HG03565 (cell line): ENCODE results near the gene MEF2D.

ENCODE experiments used
- ATAC-seq: cut with Tn5 transposase; IDR thresholded peaks from one replicate; pipeline ENCODE4 v1.9.1; 2021; ENCODE audit warnings: mild to moderate bottlenecking, moderate library complexity; ENCODE audit not compliant: unreplicated experiment

Gene MEF2D

DNA sequence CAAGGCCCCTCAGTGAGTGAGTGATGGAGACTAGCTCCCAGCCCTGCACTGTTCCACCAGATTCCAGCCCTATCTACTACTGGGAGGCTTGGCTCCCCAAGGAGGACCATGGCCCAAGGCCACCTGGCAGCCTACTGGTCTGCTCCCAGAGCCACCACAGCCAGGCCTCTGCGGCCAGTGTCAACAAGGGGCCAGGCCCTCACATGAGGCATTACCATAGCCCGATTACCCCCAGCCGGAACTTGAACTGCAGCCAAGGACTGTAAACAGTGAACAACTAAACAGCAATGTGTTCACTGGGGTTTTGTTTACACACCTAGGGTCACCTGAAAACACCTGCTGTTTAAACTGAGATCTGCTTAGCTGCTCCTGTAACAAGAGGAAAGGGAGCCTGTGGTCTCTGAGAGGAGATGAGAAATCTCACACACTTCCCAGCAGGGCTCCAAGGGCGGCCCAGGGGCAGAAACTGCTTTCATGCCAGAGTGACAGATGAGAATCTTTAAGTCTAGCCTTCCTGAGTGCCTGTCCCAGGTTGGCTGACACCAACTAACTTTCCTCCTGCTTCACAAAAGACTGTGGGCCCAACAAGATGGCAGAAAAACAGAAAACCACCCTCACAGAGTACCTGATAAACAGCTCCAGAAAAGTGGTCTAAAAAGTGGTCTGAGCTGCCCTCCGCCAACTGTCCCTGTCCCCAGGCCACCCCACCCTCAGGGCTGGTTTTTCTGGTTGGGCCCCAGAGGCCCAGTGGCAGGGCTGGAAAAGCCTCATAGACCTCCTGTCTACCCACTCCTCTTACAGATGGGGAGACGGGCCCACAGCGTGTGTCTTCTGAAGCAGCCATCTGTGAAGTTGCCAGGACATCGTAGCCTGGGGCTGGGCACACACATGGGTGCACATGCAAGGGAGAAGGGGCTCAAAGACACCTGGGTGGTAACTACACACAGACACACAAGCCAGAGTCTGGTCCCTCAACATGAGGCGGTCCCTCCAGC, 28.8 kb downstream of the MEF2D start:
- ATAC-seq: no peak

DNA sequence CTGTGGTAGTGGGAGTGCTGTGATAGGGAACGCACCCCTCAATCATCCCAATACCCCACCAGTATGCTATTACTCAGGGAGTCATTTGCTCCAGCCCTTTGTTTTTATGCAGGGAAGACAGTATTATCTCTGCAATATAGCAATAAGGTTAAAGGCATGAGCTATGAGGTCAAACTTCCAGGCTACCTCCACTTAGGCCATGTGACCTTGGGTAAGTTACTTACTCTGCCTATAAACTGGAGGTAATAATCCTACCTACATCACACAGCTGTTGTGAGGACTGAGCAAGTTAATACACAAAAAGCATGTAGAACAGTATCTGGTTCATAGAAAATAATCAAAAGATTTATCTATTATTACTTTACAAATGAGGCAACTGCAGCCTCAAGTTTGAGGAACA, 30.1 kb downstream of the MEF2D start:
- no peak for ATAC-seq

DNA sequence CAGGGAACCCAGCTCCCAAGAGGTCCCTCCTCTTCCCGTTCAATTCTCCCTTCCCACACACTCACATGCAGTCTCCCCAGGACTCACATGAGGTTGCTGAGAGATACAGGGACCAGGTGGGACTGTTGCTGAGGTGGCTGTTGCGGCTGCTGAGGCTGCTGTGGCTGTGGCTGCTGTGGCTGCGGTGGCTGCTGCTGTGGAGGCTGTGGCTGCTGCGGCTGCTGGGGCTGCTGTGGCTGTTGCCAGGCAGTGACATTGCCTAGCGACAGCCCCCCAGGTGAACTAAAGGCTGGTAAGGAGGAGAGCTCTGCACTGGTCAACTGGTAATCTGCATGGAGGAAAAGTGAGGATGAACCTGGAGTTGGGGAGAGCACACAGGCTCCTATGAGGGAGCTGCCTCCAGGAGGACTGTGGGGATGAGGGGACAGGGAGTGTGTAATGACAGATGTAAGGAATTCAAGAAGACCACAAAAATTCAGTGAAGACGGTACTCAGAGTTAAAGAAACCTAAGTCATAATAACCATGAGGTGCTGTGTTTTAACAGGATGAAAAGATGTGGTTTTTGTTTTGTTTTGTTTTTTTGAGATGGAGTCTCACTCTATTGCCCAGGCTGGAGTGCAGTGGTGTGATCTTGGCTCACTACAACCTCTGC, 31.8 kb downstream of the MEF2D start:
- no peak for ATAC-seq

DNA sequence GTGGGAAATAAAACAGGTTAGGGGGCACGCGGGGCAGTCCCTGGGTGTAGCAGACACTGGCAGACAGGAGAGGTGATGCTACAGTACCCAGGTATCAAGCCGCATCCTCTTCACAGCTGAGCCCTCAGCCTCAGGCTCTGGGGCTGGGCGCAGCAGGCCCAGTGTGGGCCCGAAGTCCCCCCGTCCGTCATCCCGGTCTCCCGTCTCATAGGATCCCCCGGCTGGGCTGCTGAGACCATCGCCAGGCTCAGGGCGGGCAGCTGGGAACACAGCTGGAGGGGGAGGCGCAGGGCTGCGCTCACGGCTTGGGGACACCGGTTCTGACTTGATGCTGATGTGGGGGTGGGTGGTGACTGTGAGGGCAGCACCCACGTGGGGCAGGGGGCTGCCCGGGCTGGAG, 32.7 kb downstream of the MEF2D start:
- ATAC-seq: no peak

DNA sequence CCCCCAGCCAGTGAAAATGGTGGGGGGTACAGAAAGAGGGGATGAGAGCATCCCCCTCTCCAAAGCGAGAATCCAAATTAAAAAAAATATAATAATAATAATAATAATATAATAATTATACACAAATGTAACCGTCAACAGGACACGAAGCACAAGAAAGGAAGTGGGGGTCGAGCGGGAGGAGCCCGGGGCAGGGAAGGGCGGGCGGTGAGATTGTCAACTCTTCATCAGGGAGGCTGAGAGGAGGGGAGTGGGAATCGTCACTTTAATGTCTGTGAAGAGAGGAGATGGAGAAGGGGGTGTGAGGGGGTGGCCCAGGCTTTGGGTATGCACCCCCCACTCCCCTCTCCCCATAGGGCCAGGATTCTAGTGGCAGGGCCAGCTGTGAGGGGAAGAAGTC, 33.2 kb downstream of the MEF2D start:
- no peak for ATAC-seq

DNA sequence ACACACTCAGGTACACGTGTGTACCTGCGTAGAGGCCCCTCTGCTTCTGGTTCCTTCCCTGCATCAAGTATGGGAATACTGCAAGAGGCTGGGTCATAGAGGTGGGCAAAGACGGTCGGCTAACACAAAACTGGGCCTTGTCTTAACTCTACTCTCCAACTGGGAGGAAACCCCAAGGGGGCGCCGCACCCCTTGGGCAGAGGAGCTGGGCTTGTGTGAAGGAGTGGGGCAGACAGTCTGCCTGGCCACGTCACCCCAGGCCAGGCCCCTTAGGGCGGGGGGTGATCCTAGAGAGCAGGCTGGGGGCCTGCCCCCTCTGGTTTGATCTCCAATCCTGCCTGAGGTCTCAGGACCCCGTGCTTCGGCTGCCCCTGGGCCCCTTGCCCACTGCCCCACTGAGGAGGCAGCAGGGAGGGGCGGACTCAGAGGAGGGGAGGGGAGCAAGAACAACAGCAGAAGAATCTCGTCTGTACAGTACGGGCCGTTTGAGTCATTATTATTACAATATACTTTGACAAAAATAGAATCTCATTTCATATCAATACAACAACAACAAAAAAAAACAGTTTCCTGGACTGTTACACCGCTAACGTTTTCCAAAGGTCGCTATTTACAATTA, 34.7 kb downstream of the MEF2D start:
- no peak for ATAC-seq

DNA sequence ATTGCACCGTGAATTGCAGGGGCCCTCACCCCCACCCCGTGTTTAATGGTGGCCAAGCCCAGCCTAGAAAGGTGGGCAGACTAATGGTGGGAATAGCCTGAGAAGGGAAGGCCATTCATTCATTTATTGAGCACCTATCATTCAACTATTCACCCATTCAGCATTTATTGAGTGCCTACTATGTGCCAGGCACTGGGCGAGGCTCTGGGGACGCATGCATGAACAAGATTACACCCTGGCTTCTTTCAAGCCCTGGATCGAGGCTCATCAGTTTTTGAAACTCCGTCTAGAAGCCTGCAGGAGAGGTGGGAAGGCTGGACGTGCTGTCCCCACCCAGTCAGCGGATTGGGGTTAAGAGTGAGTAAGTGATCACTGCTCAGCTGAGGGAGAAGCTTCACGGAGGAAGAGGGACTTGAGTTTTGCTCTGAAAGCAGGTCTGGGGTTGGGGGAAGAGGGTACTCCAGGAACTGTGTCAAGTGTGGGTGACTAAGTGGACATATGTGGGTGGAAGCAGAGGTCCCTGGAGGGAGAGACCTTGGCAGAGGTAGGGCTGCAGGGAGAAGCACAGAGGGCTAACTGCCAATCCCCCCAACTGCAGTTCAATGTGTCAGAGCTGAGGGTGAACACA, 35.6 kb downstream of the MEF2D start:
- ATAC-seq: no peak

DNA sequence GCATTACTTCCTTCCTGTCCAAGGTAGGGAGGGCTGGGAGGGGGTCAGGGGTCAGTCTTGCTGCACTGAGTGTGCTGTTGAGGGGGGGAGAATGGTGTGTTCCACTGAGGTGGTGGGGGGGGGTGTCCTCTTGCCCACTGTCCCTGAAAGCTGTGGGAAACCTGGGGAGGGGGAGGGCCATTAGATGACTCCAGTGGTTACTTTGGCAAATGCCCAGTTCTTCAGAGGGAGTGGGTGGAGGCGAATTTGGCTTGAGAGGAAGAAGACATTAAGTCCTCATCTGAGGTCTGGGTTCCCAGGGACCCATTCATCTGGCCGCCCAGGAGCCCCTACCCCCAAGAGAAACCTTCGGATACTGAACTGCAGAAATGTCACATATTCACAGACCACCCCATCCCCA, 36.2 kb downstream of the MEF2D start:
- ATAC-seq: no peak

DNA sequence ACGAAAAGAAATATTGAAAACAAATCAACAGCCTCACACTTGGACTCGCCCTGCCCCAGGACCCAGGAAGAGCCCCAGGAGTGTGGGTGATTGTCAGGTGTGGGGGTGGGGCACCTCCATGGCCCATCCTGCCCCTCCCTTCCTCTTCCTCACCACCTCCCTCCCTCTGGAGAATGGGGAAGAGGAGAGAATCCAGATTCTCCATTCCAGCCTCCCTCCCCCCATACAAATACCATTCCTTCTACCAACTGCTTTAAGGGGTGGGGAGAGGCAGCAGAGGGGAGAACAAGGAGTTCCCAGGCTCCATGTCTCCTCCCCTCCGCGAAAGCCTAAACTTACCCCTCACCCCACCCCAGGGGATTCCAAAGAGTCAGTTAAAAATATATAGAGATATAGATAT, 36.7 kb downstream of the MEF2D start:
- ATAC-seq: no peak

DNA sequence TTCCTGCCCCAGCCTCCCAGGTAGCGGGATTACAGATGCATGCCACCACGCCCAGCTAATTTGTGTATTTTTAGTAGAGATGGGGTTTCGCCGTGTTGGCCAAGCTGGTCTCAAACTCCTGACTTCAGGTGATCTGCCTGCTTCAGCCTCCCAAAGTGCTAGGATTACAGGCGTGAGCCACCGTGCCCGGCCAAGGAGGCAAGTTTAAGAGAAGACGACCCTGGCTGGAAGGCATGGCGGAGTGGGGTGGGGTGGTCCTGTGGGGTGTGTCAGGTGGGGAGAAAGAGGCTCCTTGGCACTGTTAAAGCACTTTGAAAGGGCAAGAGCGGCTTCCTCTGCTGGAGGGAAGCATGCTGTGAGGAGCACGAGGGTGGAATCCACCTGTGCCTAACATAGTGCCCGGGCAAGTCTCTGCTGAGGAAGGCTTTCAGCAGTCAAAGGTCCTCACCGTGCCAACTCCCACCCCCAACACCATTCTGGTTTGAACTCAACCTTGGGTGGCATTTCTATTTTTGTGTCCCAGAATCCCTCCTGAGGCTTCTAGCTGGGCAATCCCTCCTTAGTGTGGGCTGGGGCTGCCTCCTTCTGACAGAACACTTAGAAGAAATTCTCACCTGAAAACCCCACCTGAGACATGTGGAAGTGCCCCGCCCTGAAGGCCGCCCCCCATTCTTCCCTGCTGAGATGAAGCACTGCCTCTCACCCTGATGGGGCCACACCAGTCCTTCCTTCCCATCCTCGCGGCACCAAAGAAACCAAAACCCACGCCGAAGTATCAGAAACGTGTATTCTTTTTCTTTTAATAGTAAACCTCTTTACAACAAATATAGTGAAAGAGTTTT, 37.4 kb downstream of the MEF2D start:
- ATAC-seq: no peak

DNA sequence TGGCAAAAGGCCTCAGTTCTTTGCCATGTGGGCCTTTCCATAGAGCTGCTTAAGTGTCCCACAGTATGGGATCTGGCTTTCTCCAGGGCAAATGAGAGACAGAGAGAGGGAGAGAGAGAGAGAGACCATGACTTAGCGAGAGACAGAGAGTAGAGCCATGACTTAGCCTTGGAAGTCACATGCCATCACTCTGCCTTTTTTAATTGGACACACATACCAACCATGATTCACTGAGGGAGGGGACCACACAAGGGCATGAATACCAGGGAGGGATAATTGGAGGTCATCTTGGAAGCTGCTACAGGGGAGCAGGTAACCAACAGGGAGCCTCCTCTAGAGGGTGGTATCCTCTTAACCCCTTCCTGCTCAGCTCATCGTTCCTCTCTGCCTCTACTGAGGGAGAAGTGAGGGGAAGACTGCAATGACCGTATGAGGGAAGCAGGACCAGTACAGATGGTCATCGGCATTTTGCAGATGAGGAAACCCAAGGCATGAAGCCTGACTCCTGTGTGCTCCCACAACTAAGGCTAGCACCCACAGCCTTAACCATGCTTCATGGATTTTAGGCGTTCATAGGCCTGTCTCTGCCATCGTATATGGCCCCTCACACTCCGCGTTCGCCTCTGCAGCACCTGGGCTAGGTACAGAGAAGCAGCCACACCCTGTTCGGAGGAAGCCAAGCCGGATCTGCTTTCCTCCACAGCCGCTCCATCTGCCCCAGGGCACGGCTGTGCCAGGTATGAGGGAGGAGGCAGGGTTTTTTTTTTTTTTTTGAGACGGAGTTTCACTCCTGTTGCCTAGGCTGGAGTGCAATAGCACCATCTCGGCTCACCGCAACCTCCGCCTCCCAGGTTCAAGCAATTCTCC, 38.6 kb downstream of the MEF2D start:
- ATAC-seq: no peak

DNA sequence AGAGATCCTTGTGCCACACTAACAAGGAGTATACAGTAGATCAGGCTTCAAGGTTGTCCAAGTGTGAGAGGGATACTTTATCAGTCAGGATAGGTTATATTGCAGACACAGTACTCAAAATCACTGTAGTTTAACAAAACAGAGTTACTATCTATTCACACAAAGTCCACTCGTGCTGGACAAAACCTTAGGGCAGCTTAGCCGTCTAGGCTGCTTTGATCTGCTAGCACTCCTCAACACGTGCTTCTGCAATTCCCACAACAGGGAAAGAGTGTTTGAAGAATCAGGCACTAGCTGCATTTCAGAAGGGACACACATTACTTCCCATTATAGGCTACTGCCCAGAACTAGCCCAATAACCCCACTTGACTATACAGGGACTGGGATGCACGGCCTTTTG, 39.5 kb downstream of the MEF2D start:
- ATAC-seq: no peak

DNA sequence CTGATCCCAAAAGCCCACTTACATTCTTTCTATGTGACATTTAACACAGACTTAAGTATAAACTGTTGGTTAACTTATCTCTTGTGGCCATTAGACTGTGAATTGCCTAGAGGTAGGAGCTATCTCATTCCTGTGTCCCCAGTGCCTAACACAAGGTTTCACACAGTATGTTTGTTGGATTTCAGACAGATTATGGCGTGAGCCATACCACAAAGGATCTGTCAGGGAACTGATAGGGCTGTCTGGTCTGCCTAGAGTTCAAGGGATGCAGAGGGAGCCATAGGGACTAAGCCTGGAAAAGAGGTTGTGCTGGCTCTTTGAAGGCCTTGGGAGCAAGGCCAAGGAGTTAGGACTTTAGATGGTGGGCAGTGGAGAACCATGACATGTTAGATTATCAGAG, 40.0 kb downstream of the MEF2D start:
- no peak for ATAC-seq

DNA sequence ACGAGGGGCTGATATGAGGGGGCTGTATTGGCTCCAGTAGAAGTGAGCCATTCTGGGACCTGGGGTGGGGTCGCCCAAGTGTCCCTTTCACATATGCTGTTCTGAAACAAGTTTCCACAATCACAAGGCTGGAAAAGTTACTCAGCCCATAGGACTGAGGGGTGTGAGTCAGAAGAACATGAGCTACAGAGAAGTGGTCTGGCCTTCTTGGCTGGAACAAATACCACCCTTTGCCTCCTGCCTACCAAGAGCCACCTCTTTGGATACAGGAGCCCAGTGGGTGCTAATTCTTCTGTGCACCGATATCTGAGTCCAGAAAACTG, 42.4 kb downstream of the MEF2D start:
- ATAC-seq: no peak

DNA sequence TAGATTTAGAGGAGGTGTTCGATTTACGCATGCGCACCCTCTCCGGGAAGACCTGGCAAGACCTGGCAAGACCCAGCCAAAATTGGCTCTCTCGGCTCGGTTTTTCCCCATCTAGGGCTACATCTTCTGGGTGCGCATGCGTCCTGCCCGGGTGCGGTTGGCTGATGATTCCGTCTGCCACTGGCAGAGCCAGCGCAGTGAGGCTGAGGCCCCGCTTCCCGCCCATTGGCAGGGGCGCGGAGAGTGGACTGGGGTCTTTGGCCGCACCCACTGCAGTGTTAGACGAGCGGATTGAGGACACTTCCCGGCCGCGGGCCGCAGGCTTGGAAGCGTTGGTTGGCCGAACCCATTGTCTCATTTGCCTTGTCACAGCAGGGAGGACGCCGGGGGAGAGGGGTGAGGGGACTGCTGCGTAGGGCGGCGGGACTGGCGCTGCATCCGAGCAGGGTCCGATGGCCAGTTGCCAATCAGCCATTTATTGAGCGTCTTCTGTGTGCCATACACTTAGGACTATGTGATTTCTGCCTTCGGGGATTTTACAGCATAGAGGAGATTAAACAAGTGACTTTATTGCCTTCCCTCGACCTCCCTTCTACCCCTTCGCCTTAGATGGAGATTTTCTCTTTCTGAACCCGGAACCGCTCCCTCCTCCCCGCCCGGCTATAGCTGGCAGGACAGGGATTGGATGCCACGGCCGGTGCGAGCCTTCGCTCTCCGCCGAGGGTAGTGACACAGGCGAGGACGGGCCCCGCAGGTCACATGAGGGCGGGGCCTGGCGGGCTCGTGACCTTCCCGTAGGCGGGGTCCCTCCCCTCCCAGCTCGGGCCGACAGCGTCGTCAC, 43.7 kb downstream of the MEF2D start:
- ATAC-seq: peak; percentile 63

DNA sequence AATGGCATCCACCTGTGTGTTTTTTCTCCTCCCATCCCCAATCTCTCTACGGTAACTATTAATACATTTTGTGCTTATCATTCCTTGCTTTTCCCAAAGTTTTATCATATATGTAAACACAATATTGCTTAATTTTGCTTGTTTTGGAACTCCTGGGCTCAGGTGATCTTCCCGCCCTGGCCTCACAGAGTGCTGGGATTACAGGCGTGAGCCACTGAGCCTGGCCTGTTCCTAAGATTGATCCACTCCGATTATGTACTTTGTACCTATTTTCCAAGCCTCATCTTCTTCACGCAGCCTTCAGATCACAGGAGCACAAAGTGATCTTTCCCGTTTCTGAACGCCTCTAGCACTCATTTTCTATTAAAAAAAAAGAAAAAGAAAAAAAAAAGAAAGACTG, 45.2 kb downstream of the MEF2D start:
- ATAC-seq: no peak

DNA sequence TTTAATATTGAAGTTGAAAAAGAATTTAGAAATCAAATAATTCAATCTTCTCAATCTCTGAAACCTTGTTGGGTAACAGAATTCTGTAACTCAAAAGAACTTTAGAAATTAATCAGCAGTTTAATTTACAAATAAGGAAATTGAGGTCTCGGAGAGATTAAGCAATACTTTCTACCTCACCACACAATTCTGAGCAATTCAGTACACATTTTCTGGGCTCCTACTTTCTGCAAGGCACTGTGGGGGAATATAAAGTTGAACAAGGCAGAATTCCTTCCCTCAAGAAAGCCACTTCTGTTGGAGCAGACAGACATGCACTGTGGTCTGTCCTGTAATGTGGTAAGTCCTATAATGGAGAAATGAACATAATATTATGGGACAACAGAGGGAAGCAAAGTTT, 47.7 kb downstream of the MEF2D start:
- ATAC-seq: no peak

DNA sequence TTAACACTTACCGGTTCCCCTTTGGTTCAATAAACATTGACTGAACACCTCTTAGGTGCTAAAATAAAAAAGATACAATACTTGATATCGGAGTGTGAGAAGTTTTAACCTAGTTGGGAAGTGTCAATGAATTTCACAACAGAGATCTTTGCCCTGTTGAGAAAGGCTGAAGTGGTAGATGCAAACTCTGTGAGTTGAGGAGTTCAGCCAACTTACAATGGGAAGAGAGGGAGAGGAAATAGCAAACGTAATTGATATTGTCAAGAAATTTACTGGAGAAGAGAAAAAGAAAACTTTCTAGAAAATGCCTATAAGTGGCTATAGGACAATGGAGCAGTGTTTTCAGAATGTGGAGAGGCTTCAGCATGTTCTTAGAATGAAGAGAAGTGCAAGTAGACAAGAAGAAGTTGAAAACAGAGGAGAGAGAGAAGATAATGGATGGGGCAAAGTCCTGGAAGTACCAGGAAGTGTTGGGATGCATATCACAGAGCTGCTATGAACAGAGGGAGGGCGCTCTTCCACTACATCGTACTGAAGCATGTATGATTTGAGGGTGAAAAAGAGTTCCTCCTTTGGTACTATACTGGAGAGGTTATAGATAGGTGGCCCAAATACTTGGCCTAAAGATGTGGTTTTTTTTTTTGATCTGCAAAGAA, 48.9 kb downstream of the MEF2D start:
- no peak for ATAC-seq
